Esophagus squamous epithelium (tissue), 4 donors: Measurements from ENCODE around the gene TEKTIP1.

ENCODE experiments used
- CTCF ChIP-seq, 6 experiments: fragments of 450-650 bp in 4 of 6; fragments of 200-600 bp in 2 of 6; sonication (generic) in 2 of 6; IDR thresholded peaks; one replicate each; pipeline ENCODE4 v1.5.1; 2016 to 2019; ENCODE audit warnings: antibody characterized with exemption in 6 of 6, mild to moderate bottlenecking in 4 of 6, moderate library complexity in 4 of 6
- POLR2A ChIP-seq, 4 donors: fragments of 450-650 bp; IDR thresholded peaks; one replicate each; pipeline ENCODE4 v1.6.1; 2017; ENCODE audit warnings: antibody characterized with exemption in 4 of 4, mild to moderate bottlenecking in 4 of 4, moderate library complexity in 3 of 4

DNA sequence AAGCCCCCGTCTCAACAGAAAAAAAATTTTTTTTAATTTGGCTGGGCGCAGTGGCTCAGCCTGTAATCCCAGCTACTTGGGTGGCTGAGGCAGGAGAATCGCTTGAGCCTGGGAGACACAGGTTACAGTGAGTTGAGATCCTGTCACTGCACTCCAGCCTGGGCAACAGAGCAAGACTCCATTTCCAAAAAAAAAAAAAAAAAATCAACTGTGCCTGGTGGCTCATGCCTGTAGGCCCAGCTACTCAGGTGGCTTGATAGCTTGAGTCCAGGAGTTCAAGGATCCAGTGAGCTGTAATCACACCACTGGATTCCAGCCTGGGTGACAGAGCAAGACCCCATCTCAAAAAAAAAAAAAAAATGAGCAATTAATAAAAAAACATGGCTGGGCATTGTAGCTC, 37.2 kb upstream of the TEKTIP1 start:
- TF ChIP-seq CTCF (IDR thresholded peaks at IDR 0.05) (no peak), POLR2A (IDR thresholded peaks at IDR 0.05) (no peak)
